AML-193 (cell line): ENCODE data around the gene KLHL30.
"Not testable (repeated sequence)": the region's sequence is repeated elsewhere in the genome, so short reads cannot be mapped to it uniquely, and the experiment has no call there.

ENCODE experiments used
- DNase-seq, 2 experiments: peaks; one replicate each; lab custom pipeline; 2025; lab: John Stamatoyannopoulos, UW

The KLHL30 gene

GRCh38 chr2:238102865-238103264 lies 35.6 kb upstream of the KLHL30 start:
- DNase-seq, result no peak

GRCh38 chr2:238103465-238104225 lies 34.8 kb upstream of the KLHL30 start:
- no peak for DNase-seq

GRCh38 chr2:238104226-238104690 lies 34.2 kb upstream of the KLHL30 start:
- DNase-seq, result no peak

GRCh38 chr2:238104691-238105371 lies 33.6 kb upstream of the KLHL30 start:
- DNase-seq, result no peak

GRCh38 chr2:238105506-238106338 lies 32.7 kb upstream of the KLHL30 start:
- no peak for DNase-seq

GRCh38 chr2:238106339-238106697 lies 32.1 kb upstream of the KLHL30 start:
- no peak for DNase-seq

- DNase-seq, result no peak
These were observed 31.6 kb upstream of the KLHL30 start for GRCh38 chr2:238106698-238107524.

- no peak for DNase-seq
These were observed 30.7 kb upstream of the KLHL30 start for GRCh38 chr2:238107525-238108422.

- no peak for DNase-seq
These were observed 29.9 kb upstream of the KLHL30 start for GRCh38 chr2:238108423-238109183.

- no peak for DNase-seq
These were observed 24.9 kb upstream of the KLHL30 start for GRCh38 chr2:238113611-238114010.

- DNase-seq, result no peak
These were observed 24.1 kb upstream of the KLHL30 start for GRCh38 chr2:238114331-238114841.

GRCh38 chr2:238114851-238115660 lies 23.4 kb upstream of the KLHL30 start:
- DNase-seq, result no peak

GRCh38 chr2:238115709-238116108 lies 22.8 kb upstream of the KLHL30 start:
- not testable (repeated sequence) for DNase-seq

GRCh38 chr2:238116298-238117198 lies 21.9 kb upstream of the KLHL30 start:
- DNase-seq, result no peak

- no peak for DNase-seq
These were observed 21.0 kb upstream of the KLHL30 start for GRCh38 chr2:238117199-238118154.

GRCh38 chr2:238119756-238120462 lies 18.6 kb upstream of the KLHL30 start:
- DNase-seq, result no peak
